GM08714 (cell line): ENCODE measurements around the gene PPP2R3B.
"Not testable (repeated sequence)": the region's sequence is repeated elsewhere in the genome, so short reads cannot be mapped to it uniquely, and the experiment has no call there.

Experiments
- H3K4me3 ChIP-seq: fragments of 200-500 bp; sonication (Bioruptor generic); 2 replicates; pipeline ENCODE4 v1.5.1; 2014; ENCODE audit warnings: mild to moderate bottlenecking, low read length, inconsistent platforms
- ZNF274 ChIP-seq: IDR thresholded peaks from 2 replicates; pipeline ENCODE4 v1.6.1; 2012; ENCODE audit warnings: mild to moderate bottlenecking, low read depth, low read length

The PPP2R3B gene

DNA sequence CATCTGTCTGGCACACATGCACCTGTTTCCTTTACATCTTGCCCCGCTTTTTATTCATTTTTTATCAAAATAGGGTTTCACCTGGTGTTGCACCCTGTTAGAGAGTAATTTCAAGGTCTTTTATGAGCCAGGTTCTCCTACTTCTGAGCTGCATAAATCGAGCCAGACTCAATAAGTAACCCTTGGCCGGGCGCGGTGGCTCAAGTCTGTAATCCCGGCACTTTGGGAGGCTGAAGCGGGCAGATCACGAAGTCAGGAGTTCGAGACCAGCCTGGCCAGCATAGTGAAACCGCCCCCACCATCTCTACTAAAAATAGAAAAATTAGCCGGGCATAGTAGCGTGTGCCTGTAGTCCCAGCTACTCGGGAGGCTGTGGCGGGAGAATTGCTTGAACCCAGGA lies 1.0 kb upstream of the PPP2R3B start:
- H3K4me3 ChIP-seq, result peak overlapping the region; percentile 60
- no peak for TF ChIP-seq ZNF274

- peak overlapping the region; percentile 84 for H3K4me3 ChIP-seq
- no peak for TF ChIP-seq ZNF274
Measured at GRCh38 chrX:386239-386767, 404 bp downstream of the PPP2R3B start.

DNA sequence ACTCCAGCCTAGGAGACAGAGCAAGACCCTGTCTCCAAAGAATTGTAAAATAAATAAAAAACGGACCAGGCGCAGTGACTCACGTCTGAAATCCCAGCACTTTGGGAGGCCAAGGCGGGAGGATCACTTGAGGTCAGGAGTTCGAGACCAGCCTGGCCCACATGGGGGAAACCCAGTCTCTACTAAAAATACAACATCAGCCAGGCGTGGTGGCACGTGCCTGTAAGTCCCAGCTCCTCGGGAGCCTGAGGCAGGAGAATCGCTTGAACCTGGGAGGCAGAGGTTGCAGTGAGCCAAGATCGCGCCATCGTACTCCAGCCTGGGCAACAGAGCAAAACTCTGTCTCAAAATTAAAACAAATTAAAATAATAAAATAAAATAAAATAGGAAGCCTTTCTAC lies 971 bp downstream of the PPP2R3B start:
- H3K4me3 ChIP-seq, result peak overlapping the region; percentile 84

GRCh38 chrX:384861-385260 lies 1.8 kb downstream of the PPP2R3B start:
- no peak overlapping the region for H3K4me3 ChIP-seq
- TF ChIP-seq ZNF274, result no peak

DNA sequence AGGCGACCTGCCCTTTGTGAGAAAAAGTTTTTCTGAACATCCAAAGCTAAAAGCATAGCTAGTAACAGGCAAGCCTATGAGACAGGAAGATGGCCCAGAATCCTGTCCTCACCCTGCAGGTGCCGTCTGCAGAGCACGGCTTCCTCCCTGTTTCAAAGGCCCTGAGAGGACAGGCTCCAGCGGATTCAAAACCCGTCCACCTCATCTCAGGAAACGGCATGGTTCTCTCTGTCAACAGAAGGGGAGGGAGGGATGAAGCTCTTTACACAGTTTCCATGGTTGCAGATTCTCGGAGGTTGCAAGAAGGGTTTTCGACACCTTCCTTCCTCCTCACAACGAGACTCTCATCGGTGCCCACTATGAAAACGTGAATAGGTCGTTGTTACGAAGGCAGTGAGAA lies 8.3 kb downstream of the PPP2R3B start:
- no peak overlapping the region for H3K4me3 ChIP-seq
- TF ChIP-seq ZNF274, result no peak

DNA sequence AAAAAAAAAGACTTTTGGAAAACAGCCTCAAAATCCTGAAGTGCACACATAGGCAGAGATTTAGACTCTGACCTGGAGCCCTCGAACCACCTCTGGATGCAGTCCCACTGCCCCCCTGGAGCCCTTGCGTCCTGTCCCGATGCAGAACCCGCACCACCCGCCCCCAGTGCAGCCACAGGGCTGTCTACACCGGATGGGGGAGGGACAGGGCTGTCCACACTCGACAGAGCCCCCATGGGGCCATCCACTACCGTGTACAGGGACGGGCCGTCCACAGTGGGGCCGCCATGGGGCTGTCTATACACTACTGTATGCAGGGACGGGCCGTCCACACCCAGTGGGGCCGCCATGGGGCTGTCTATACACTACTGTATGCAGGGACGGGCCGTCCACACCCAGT lies 10.5 kb downstream of the PPP2R3B start:
- H3K4me3 ChIP-seq, result not testable (repeated sequence)

DNA sequence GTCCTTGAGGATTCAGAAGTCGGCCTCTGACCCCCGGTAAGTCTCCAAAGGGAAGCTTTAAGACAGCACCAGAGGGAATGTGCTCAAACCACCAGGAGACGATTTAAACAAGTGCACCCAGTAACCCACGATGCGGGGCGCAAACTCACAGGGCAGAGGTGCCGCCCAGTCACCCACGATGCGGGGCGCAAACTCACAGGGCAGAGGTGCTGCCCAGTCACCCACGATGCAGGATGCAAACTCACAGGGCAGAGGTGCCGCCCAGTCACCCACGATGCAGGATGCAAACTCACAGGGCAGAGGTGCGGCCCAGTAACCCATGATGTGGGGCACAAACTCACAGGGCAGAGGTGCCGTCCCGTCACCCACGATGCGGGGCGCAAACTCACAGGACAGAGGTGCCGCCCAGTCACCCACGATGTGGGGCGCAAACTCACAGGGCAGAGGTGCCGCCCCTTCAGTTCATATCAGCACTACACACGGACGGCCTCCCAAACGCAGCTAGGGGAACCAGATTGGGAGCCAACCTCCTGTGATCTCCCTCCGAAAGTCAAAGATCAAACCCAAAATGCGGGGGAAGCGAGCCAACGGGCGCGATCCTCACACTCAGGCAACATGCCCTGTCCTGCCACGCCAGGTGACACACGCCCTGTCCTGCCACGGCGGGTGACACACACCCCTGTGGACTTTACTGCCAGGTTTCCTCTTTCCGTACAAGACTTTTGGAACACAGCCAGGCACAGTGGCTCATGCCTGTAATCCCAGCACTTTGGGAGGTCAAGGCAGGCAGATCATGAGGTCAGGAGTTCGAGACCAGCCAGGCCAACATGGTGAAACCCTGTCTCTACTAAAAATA lies 11.3 kb downstream of the PPP2R3B start:
- TF ChIP-seq ZNF274, result no peak

DNA sequence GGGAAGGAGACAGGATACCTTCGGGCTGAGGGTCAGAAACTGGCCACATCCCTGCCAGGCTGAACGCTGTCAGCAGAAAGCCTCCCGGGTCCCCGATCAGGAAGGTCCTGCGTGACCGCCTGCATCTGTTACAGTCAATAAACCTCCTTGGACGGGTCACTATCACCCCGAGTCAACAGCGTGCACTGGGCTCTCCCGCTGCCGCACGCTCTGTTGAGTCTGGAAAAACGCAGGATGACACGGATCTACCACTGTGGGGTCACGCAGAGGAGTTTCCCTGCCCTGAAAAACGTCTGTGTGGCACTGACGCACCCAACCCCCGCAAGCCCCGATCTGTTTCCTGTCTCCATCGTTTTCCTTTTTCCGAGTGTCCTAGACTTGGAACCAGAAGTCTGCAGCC lies 12.1 kb downstream of the PPP2R3B start:
- H3K4me3 ChIP-seq, result no peak overlapping the region
- no peak for TF ChIP-seq ZNF274

More for the DNA sequence above, 11.3 kb downstream of the PPP2R3B start:
- no peak overlapping the region for H3K4me3 ChIP-seq

- no peak for TF ChIP-seq ZNF274
- no peak overlapping the region; the same call in 1 of the 2 replicates for H3K4me3 ChIP-seq
Measured at GRCh38 chrX:373641-374471, 12.9 kb downstream of the PPP2R3B start.

GRCh38 chrX:372856-373640 lies 13.7 kb downstream of the PPP2R3B start:
- H3K4me3 ChIP-seq, result no peak overlapping the region; the same call in 1 of the 2 replicates
- no peak for TF ChIP-seq ZNF274

DNA sequence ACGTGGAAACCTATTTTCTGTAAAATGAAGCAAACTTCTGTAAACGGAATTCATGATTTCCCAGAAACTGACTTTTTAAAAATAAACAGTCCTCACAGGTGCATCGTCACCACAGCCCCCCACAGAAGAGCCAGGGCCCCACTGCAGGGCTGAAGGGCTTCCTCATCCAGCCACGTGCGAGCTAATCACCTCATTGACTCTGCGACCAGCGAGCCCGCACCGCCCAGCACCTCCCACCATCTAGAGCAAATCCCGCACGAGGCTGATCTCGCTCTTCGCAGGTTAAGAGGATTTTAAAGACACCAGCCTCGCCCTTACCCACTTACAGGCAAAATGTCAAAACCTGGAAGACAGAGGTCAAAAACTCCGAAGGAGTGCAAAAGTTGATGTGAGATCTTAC lies 14.8 kb downstream of the PPP2R3B start:
- H3K4me3 ChIP-seq, result no peak overlapping the region
- no peak for TF ChIP-seq ZNF274

- TF ChIP-seq ZNF274, result no peak
Measured at GRCh38 chrX:370963-371745, 15.6 kb downstream of the PPP2R3B start.

DNA sequence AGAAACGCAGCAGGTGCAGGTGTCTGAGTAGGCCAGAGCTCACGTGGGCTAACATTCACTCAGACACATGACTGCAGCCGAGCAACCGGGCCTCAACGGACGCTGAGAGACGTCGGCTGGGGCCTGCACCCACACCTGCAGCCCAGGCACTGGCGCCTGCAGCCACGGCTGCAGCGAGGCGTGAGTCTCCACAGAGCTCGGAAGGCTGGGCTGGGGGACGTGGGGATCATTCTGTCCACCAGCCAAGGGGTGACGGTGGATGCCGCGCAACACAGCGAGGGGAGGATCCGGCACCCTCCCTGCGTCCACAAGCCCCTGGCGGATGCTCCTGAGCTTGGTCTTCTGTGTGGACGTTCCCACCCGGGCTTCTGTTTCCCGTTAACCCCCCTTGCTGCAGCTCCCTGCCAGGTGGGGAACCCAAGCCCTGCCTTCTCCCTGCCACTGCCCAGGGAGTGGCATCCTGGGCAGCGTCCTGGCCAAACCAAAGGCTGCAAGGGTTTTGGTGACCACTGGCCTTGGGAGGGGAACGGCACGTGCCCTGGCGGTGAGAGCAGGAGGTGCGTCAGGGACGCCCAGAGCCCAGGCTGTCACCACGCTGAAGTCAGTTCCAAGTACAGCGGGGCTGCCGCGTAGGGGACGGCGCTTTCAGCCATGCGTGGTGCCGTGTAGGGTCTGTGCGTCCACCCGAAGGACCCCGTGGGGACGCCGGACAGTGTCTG lies 16.3 kb downstream of the PPP2R3B start:
- no peak for TF ChIP-seq ZNF274
- no peak overlapping the region for H3K4me3 ChIP-seq

More at GRCh38 chrX:370963-371745, 15.6 kb downstream of the PPP2R3B start:
- H3K4me3 ChIP-seq, result no peak overlapping the region
